ENCODE measurements around the gene CACNA2D3. TPM values are rescaled to one million over a fixed set of nuclear protein-coding genes. Genes with fewer than 3 reads are reported as not detected.

CACNA2D3 gene
- total RNA-seq, 1 experiment from 2014 or later: not detected

GRCh38 chr3:54696313-54696712 is 574.0 kb downstream of the CACNA2D3 start:
- TF ChIP-seq CTCF (IDR thresholded peaks at IDR 0.05; ENCODE audit: insufficient read depth in 1 of 2, low read depth in 1 of 2, low read length in 1 of 2, severe bottlenecking in 1 of 2, unreplicated experiment in 1 of 2): no peak
- peaks cover 8% of the 10 kb centered on the region for H3K27me3 Mint-ChIP-seq (ENCODE audit: insufficient read depth, unreplicated experiment)
- H3K36me3 ChIP-seq (ENCODE audit: control insufficient read depth, insufficient read depth, low read length): no peaks in the 10 kb centered on the region
- H3K36me3 Mint-ChIP-seq (ENCODE audit: insufficient read depth, unreplicated experiment): no peaks in the 10 kb centered on the region
- no TSS peak for BruUV-seq (replicated peaks)
- ChIA-PET CTCF (no interaction called here), POLR2A (no interaction called here)
- no peak overlapping the region for H3K4me3 Mint-ChIP-seq (ENCODE audit: unreplicated experiment)
- no peak overlapping the region for H3K4me3 ChIP-seq (ENCODE audit: low read depth, low read length)
- DNase-seq: no peak
- no peaks in the 10 kb centered on the region for H3K4me1 ChIP-seq
- intact Hi-C loops (cut with micrococcal nuclease; ENCODE audit: unreplicated experiment): no loop called here
- H3K4me1 Mint-ChIP-seq (ENCODE audit: low read depth, unreplicated experiment): no peaks in the 10 kb centered on the region
- H3K9me3 Mint-ChIP-seq (ENCODE audit: unreplicated experiment): no peaks in the 10 kb centered on the region
- no peaks in the 10 kb centered on the region for H3K27me3 ChIP-seq (replicated peaks; ENCODE audit: control insufficient read depth, insufficient read depth, low read length)
- H3K9me3 ChIP-seq: no peaks in the 10 kb centered on the region
- no peak overlapping the region for H3K27ac Mint-ChIP-seq (ENCODE audit: unreplicated experiment)

- Histone ChIP-seq H3K27me3 (replicated peaks; ENCODE audit: control insufficient read depth, insufficient read depth, low read length) (no peaks in the 10 kb centered on the region), H3K4me3 (ENCODE audit: low read depth, low read length) (no peak overlapping the region), H3K4me1 (no peaks in the 10 kb centered on the region), H3K36me3 (ENCODE audit: control insufficient read depth, insufficient read depth, low read length) (no peaks in the 10 kb centered on the region), H3K9me3 (no peaks in the 10 kb centered on the region)
- BruUV-seq (replicated peaks): no TSS peak
- Mint-ChIP-seq H3K36me3 (ENCODE audit: insufficient read depth, unreplicated experiment) (no peaks in the 10 kb centered on the region), H3K4me3 (ENCODE audit: unreplicated experiment) (no peak overlapping the region), H3K27me3 (ENCODE audit: insufficient read depth, unreplicated experiment) (peaks cover 8% of the 10 kb centered on the region), H3K4me1 (ENCODE audit: low read depth, unreplicated experiment) (no peaks in the 10 kb centered on the region), H3K27ac (ENCODE audit: unreplicated experiment) (no peak overlapping the region), H3K9me3 (ENCODE audit: unreplicated experiment) (no peaks in the 10 kb centered on the region)
- no peak for DNase-seq
- ChIA-PET POLR2A (no interaction called here), CTCF (no interaction called here)
- TF ChIP-seq CTCF (IDR thresholded peaks at IDR 0.05; ENCODE audit: insufficient read depth in 1 of 2, low read depth in 1 of 2, low read length in 1 of 2, severe bottlenecking in 1 of 2, unreplicated experiment in 1 of 2): no peak
- intact Hi-C loops (cut with micrococcal nuclease; ENCODE audit: unreplicated experiment): no loop called here
Measured at GRCh38 chr3:54698054-54698453, 575.7 kb downstream of the CACNA2D3 start.

- CTCF ChIA-PET: no interaction called here
- Histone ChIP-seq H3K27me3 (replicated peaks; ENCODE audit: control insufficient read depth, insufficient read depth, low read length) (no peaks in the 10 kb centered on the region), H3K9me3 (no peaks in the 10 kb centered on the region), H3K4me3 (ENCODE audit: low read depth, low read length) (no peak overlapping the region), H3K4me1 (no peaks in the 10 kb centered on the region), H3K36me3 (ENCODE audit: control insufficient read depth, insufficient read depth, low read length) (no peaks in the 10 kb centered on the region)
- BruUV-seq (replicated peaks): no TSS peak
- intact Hi-C loops (cut with micrococcal nuclease; ENCODE audit: unreplicated experiment): no loop called here
- Mint-ChIP-seq H3K4me1 (ENCODE audit: low read depth, unreplicated experiment) (no peaks in the 10 kb centered on the region), H3K27me3 (ENCODE audit: insufficient read depth, unreplicated experiment) (no peaks in the 10 kb centered on the region), H3K36me3 (ENCODE audit: insufficient read depth, unreplicated experiment) (no peaks in the 10 kb centered on the region), H3K4me3 (ENCODE audit: unreplicated experiment) (no peak overlapping the region), H3K27ac (ENCODE audit: unreplicated experiment) (no peak overlapping the region), H3K9me3 (ENCODE audit: unreplicated experiment) (no peaks in the 10 kb centered on the region)
- no peak for TF ChIP-seq CTCF (IDR thresholded peaks at IDR 0.05; ENCODE audit: insufficient read depth in 1 of 2, low read depth in 1 of 2, low read length in 1 of 2, severe bottlenecking in 1 of 2, unreplicated experiment in 1 of 2)
- DNase-seq: no peak
- POLR2A ChIA-PET: no interaction called here
Measured at GRCh38 chr3:54703923-54704322, 581.6 kb downstream of the CACNA2D3 start.

Data from Caco-2 (cell line).